ENCODE measurements around the gene NUP133.

Gene NUP133

GRCh38 chr1:229430761-229431283, 77.3 kb downstream of the NUP133 start:
- Histone ChIP-seq H3K4me2 (ENCODE audit: low read depth, low read length, poor library complexity, severe bottlenecking) (no peak overlapping the region), H3K36me3 (ENCODE audit: low read length) (no peaks in the 10 kb centered on the region), H3K4me3 (ENCODE audit: insufficient read depth, low read length, poor library complexity, severe bottlenecking) (no peak overlapping the region), H3K27ac (ENCODE audit: low read depth, low read length) (no peak overlapping the region), H3K9me2 (replicated peaks; ENCODE audit: insufficient read depth, low read length) (no peaks in the 10 kb centered on the region), H2AFZ (ENCODE audit: low read depth, low read length, severe bottlenecking) (no peak overlapping the region), H3K9ac (ENCODE audit: low read length) (no peak overlapping the region), H3K9me3 (ENCODE audit: insufficient read depth, low read length) (no peaks in the 10 kb centered on the region), H4K20me1 (ENCODE audit: low read depth, low read length) (no peaks in the 10 kb centered on the region), H3K79me2 (ENCODE audit: insufficient read depth, low read length) (no peaks in the 10 kb centered on the region), H3F3A (ENCODE audit: insufficient read depth) (no peaks in the 10 kb centered on the region), H3K27me3 (ENCODE audit: low read length) (no peaks in the 10 kb centered on the region)
- TF ChIP-seq EZH2phosphoT487 (conservative IDR thresholded peaks at IDR 0.05; ENCODE audit: low read length) (no peak), CTCF (IDR thresholded peaks at IDR 0.05; ENCODE audit: insufficient read depth, low read length, poor library complexity, severe bottlenecking) (no peak)

GRCh38 chr1:229428256-229428655, 79.9 kb downstream of the NUP133 start:
- H3K27ac ChIP-seq (ENCODE audit: low read depth, low read length): no peak overlapping the region
- TF ChIP-seq EZH2phosphoT487 (conservative IDR thresholded peaks at IDR 0.05; ENCODE audit: low read length) (no peak), CTCF (IDR thresholded peaks at IDR 0.05; ENCODE audit: insufficient read depth, low read length, poor library complexity, severe bottlenecking) (no peak)
- no peaks in the 10 kb centered on the region for H3F3A ChIP-seq (ENCODE audit: insufficient read depth)
- H3K36me3 ChIP-seq (ENCODE audit: low read length): no peaks in the 10 kb centered on the region
- H3K4me2 ChIP-seq (ENCODE audit: low read depth, low read length, poor library complexity, severe bottlenecking): no peak overlapping the region
- H3K9ac ChIP-seq (ENCODE audit: low read length): no peak overlapping the region
- no peak overlapping the region for H2AFZ ChIP-seq (ENCODE audit: low read depth, low read length, severe bottlenecking)
- no peaks in the 10 kb centered on the region for H4K20me1 ChIP-seq (ENCODE audit: low read depth, low read length)
- H3K9me3 ChIP-seq (ENCODE audit: insufficient read depth, low read length): no peaks in the 10 kb centered on the region
- no peak overlapping the region for H3K4me3 ChIP-seq (ENCODE audit: insufficient read depth, low read length, poor library complexity, severe bottlenecking)
- H3K79me2 ChIP-seq (ENCODE audit: insufficient read depth, low read length): no peaks in the 10 kb centered on the region
- H3K9me2 ChIP-seq (replicated peaks; ENCODE audit: insufficient read depth, low read length): no peaks in the 10 kb centered on the region
- H3K27me3 ChIP-seq (ENCODE audit: low read length): no peaks in the 10 kb centered on the region

GRCh38 chr1:229427572-229427971, 80.6 kb downstream of the NUP133 start:
- Histone ChIP-seq H3K4me3 (ENCODE audit: insufficient read depth, low read length, poor library complexity, severe bottlenecking) (no peak overlapping the region), H3K9ac (ENCODE audit: low read length) (no peak overlapping the region), H2AFZ (ENCODE audit: low read depth, low read length, severe bottlenecking) (no peak overlapping the region), H4K20me1 (ENCODE audit: low read depth, low read length) (no peaks in the 10 kb centered on the region), H3K9me2 (replicated peaks; ENCODE audit: insufficient read depth, low read length) (no peaks in the 10 kb centered on the region), H3K27me3 (ENCODE audit: low read length) (no peaks in the 10 kb centered on the region), H3K4me2 (ENCODE audit: low read depth, low read length, poor library complexity, severe bottlenecking) (no peak overlapping the region), H3K79me2 (ENCODE audit: insufficient read depth, low read length) (no peaks in the 10 kb centered on the region), H3F3A (ENCODE audit: insufficient read depth) (no peaks in the 10 kb centered on the region), H3K9me3 (ENCODE audit: insufficient read depth, low read length) (no peaks in the 10 kb centered on the region), H3K36me3 (ENCODE audit: low read length) (no peaks in the 10 kb centered on the region), H3K27ac (ENCODE audit: low read depth, low read length) (no peak overlapping the region)
- no peak for TF ChIP-seq EZH2phosphoT487 (conservative IDR thresholded peaks at IDR 0.05; ENCODE audit: low read length)
- TF ChIP-seq CTCF (IDR thresholded peaks at IDR 0.05; ENCODE audit: insufficient read depth, low read length, poor library complexity, severe bottlenecking): no peak
